Fibroblast of skin of abdomen (primary cell): ENCODE data around the gene TGFBR1. TPM values are rescaled to one million over a fixed set of nuclear protein-coding genes. Genes with fewer than 3 reads are reported as not detected.

Source experiments
- DNase-seq: peaks from one replicate; pipeline ENCODE4 v3.0.0-alpha.2; 2013
- polyA plus RNA-seq, 2 experiments: library from polyadenylated mRNA; unstranded; fragments of 120-200 nt; gene quantifications; one replicate each; pipeline ENCODE4 v1.2.1, GENCODE V29; 2013; ENCODE audit not compliant: insufficient read length in 2 of 2

Gene TGFBR1
- polyA plus RNA-seq (2013, experiment 1 of 2; ENCODE audit: insufficient read length) = 42.0 TPM
- 40.3 TPM for polyA plus RNA-seq (2013, experiment 2 of 2; ENCODE audit: insufficient read length)

GRCh38 chr9:99104459-99105151 lies at the start of gene TGFBR1:
TSS of gene TGFBR1 (plus strand) at chr9:99105113. CDS start at chr9:99105206, 93 bp downstream.
- DNase-seq = peak; percentile 95

- no peak for DNase-seq
Measured at GRCh38 chr9:99055384-99055783, 49.5 kb upstream of the TGFBR1 start.

GRCh38 chr9:99056186-99056585 lies 48.7 kb upstream of the TGFBR1 start:
- no peak for DNase-seq

- DNase-seq = peak; percentile 86
Measured at GRCh38 chr9:99056886-99057664, 47.8 kb upstream of the TGFBR1 start.

GRCh38 chr9:99057665-99058625 lies 47.0 kb upstream of the TGFBR1 start:
- peak; percentile 84 for DNase-seq

- no peak for DNase-seq
Measured at GRCh38 chr9:99058964-99059921, 45.7 kb upstream of the TGFBR1 start.

- DNase-seq = no peak
Measured at GRCh38 chr9:99060621-99061020, 44.3 kb upstream of the TGFBR1 start.

- no peak for DNase-seq
Measured at GRCh38 chr9:99062549-99062948, 42.4 kb upstream of the TGFBR1 start.

GRCh38 chr9:99063522-99063921 lies 41.4 kb upstream of the TGFBR1 start:
- DNase-seq = no peak

- DNase-seq = no peak
Measured at GRCh38 chr9:99066571-99066970, 38.3 kb upstream of the TGFBR1 start.

- DNase-seq = no peak
Measured at GRCh38 chr9:99069075-99069474, 35.8 kb upstream of the TGFBR1 start.

- no peak for DNase-seq
Measured at GRCh38 chr9:99069546-99069945, 35.4 kb upstream of the TGFBR1 start.

- DNase-seq = no peak
Measured at GRCh38 chr9:99070681-99071080, 34.2 kb upstream of the TGFBR1 start.

- peak; percentile 55 for DNase-seq
Measured at GRCh38 chr9:99071313-99072039, 33.4 kb upstream of the TGFBR1 start.

GRCh38 chr9:99072040-99072394 lies 32.9 kb upstream of the TGFBR1 start:
- DNase-seq = no peak

GRCh38 chr9:99073347-99073746 lies 31.6 kb upstream of the TGFBR1 start:
- DNase-seq = no peak

- no peak for DNase-seq
Measured at GRCh38 chr9:99073985-99074901, 30.7 kb upstream of the TGFBR1 start.

GRCh38 chr9:99074902-99075245 lies 30.0 kb upstream of the TGFBR1 start:
- no peak for DNase-seq

GRCh38 chr9:99075246-99075912 lies 29.5 kb upstream of the TGFBR1 start:
- DNase-seq = peak; percentile 57
